Measurements from ENCODE around the gene PLXNA3. TPM values are rescaled to one million over a fixed set of nuclear protein-coding genes. Genes with fewer than 3 reads are reported as not detected.

PLXNA3 gene
- total RNA-seq, 4 donors from 2014 or later: 5.6 to 17.9 (median 11.6) TPM

DNA sequence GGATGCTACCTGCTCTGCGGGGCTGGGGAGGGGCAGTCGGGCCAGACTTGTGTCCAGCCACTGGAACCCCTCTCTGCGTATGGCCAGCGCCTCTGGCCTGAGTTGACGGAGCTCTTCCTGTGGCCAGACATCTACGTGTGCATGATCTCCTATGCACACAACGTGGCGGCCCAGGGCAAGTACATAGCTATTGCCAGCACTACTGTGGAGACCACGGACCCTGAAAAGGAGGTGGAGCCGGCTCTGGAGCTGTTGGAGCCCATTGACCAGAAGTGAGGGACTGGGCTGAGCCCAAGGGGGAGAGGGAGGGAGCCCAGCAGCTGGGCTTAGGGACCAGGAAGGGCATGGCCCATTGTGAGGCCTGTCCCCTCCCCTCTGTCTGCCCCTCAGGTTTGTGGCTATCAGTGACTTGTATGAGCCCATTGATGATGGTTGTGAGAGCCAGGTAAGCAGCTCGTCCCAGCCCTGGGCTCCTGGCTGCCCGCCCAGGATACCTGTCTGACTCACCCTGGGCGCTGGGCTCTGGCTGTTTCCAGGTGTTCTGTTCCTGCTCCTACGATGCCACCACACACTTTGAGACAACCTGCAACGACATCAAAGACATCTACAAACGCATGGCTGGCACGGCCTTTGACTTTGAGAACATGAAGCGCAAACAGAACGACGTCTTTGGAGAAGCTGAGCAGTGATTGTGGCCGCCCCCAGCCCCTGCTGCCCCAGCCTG is 15.9 kb upstream of the PLXNA3 start:
- TF ChIP-seq, protein P1, sequence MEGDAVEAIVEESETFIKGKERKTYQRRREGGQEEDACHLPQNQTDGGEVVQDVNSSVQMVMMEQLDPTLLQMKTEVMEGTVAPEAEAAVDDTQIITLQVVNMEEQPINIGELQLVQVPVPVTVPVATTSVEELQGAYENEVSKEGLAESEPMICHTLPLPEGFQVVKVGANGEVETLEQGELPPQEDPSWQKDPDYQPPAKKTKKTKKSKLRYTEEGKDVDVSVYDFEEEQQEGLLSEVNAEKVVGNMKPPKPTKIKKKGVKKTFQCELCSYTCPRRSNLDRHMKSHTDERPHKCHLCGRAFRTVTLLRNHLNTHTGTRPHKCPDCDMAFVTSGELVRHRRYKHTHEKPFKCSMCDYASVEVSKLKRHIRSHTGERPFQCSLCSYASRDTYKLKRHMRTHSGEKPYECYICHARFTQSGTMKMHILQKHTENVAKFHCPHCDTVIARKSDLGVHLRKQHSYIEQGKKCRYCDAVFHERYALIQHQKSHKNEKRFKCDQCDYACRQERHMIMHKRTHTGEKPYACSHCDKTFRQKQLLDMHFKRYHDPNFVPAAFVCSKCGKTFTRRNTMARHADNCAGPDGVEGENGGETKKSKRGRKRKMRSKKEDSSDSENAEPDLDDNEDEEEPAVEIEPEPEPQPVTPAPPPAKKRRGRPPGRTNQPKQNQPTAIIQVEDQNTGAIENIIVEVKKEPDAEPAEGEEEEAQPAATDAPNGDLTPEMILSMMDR (IDR thresholded peaks at IDR 0.05; ENCODE audit: low read depth): no peak

DNA sequence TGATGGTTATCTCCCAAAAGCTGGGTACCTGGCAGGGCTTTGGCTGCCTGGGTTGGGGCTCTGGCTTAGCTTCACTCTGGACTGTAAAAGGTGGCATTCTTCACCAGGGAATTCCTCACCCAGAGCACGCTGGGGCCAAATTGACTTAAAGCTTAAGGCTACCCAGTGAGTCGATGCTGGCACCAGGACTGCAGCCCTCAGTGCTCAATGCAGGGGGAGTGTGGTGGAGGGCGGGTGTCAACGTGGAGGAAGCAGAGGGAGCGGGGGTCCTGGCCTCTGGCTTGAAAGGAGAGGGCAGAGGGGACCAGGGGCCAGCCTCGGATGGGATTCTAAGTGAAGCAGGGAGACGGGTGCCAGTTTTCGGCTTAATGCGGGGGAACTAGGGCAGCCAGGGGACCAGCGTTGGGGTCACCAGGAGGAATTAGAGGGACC is 14.6 kb upstream of the PLXNA3 start:
- TF ChIP-seq, protein P1 (IDR thresholded peaks at IDR 0.05; ENCODE audit: low read depth): no peak

DNA sequence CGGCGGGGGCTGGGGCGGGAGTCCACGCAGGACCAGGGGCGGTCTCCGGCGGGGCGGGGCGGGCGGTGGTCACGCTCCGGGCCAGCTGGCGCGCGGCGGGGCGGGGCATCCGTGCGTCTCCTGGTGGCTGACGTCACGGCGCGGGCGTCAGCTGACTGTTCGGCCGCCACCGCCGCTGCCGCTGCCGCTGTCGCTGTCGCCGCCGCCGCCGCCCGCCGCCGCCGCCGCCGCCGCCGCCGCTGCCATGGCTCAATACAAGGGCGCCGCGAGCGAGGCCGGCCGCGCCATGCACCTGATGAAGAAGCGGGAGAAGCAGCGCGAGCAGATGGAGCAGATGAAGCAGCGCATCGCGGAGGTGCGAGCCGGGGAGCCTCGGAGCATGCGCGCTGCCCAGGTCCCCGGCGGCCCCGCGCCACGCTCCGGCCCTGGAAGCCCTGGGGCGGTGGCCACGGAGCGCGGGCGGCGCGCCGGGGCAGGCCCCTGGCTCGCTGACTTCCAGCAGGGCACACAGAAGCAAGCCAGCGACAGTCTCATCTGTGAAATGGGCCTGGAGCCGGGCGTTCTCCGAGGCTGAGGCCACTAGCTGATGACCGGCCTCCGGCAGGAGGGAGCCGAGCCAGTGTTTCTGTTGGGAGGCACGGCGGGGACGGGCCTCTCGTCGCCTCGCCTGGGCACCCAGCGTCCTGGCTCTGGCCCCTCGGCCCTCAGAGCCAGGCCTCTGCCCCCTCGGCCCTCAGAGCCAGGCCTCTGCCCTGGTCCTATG is 13.9 kb upstream of the PLXNA3 start, which contains the start of gene FAM50A:
FAM50A (plus strand) TSS at position 150 of the 763 bp plus-strand sequence; CDS start at position 245, 95 bp downstream.
- TF ChIP-seq, protein P1 (IDR thresholded peaks at IDR 0.05; ENCODE audit: low read depth): no peak

DNA sequence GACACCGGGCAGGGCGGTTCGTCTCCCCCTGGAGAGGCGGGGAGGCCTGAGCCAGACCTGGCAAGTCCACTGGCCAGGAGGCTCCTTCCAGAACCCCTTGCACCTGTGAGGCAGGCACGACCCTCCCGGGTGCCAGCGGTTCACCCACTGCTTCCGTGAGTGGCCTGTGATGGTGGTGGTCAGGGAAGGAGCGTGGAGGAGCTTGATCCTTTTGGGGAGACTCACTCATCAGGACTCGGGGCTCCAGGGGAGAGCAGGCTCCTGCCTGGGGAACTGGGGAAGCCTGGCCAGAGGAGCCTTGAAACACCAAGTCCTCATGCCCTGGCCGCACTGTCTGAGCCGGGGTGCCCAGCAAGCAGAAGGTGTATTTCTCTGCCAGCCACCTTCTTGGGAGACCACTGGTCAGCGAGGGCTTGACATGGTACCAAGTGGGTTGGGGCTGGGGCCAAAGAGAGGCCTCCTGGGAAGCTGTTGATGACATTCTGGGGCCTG is 13.3 kb upstream of the PLXNA3 start:
- TF ChIP-seq, protein P1 (IDR thresholded peaks at IDR 0.05; ENCODE audit: low read depth): no peak

DNA sequence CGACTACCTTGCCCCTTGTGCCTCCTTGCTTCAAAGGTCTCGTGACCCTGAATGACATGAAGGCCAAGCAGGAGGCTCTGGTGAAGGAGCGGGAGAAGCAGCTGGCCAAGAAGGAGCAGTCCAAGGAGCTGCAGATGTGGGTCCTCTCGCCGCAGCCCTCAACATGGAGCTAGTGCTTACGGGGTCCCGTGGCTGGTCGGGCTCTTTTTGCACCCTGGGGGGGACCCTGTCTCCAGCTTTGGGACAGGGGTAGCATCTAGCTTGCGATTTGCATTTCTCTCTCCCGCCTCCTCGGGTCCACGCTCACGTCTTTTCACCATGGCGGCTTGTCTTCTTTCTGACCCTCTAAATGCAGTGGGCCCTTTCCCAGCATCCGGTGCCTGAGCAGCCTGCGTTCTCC is 12.3 kb upstream of the PLXNA3 start:
- TF ChIP-seq, protein P1 (IDR thresholded peaks at IDR 0.05; ENCODE audit: low read depth): no peak

DNA sequence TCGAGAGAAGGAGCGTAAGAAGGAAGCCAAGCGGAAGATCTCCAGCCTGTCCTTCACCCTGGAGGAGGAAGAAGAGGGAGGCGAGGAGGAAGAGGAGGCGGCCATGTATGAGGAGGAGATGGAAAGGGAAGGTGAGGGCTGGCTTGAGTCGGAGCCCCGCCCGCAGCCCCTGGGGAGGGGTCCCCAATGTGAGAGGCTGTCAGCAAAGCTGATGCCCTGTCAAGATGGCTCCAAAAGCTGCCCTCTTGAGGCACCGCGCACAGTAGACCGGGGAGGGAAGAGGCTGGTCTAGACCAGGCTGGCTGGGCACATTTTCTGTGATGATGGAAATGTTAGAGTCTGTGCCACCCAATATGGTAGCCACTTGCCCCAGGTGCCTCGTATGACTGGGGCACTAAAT is 11.7 kb upstream of the PLXNA3 start:
- TF ChIP-seq, protein P1 (IDR thresholded peaks at IDR 0.05; ENCODE audit: low read depth): no peak

DNA sequence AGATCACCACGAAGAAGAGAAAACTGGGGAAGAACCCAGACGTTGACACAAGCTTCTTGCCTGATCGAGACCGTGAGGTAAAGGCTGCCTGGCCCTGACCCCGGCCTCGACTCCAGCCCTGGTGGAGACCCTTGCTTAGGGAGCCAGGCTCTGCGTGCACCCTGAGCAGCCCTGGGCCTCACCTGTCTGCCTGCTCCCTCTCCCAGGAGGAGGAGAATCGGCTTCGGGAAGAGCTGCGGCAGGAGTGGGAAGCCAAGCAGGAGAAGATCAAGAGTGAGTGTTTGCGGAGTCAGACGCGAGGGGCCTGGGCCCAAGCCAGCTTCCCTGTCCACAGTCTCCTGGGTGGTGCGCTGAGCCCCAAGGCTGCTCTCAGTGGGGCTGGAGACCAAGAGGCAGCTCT is 9.6 kb upstream of the PLXNA3 start:
- TF ChIP-seq, protein P1 (IDR thresholded peaks at IDR 0.05; ENCODE audit: low read depth): no peak
